Amniotic epithelial cell (primary cell): ENCODE data around the gene ZNF526.

Experiments
- DNase-seq: peaks from one replicate; pipeline ENCODE4 v3.0.0-alpha.2; 2010; ENCODE audit warnings: low read depth

Gene ZNF526, protein sequence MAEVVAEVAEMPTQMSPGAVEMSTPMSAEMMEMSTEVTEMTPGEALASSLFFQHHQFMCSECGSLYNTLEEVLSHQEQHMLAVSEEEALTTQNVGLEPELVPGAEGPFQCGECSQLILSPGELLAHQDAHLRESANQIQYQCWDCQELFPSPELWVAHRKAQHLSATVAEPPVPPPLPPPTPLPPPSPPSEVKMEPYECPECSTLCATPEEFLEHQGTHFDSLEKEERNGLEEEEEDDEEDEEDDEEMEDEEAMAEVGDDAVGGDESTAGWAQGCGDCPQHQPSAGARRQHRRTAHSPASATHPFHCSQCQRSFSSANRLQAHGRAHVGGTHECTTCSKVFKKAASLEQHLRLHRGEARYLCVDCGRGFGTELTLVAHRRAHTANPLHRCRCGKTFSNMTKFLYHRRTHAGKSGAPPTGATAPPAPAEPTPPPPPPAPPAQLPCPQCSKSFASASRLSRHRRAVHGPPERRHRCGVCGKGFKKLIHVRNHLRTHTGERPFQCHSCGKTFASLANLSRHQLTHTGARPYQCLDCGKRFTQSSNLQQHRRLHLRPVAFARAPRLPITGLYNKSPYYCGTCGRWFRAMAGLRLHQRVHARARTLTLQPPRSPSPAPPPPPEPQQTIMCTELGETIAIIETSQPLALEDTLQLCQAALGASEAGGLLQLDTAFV

DNA sequence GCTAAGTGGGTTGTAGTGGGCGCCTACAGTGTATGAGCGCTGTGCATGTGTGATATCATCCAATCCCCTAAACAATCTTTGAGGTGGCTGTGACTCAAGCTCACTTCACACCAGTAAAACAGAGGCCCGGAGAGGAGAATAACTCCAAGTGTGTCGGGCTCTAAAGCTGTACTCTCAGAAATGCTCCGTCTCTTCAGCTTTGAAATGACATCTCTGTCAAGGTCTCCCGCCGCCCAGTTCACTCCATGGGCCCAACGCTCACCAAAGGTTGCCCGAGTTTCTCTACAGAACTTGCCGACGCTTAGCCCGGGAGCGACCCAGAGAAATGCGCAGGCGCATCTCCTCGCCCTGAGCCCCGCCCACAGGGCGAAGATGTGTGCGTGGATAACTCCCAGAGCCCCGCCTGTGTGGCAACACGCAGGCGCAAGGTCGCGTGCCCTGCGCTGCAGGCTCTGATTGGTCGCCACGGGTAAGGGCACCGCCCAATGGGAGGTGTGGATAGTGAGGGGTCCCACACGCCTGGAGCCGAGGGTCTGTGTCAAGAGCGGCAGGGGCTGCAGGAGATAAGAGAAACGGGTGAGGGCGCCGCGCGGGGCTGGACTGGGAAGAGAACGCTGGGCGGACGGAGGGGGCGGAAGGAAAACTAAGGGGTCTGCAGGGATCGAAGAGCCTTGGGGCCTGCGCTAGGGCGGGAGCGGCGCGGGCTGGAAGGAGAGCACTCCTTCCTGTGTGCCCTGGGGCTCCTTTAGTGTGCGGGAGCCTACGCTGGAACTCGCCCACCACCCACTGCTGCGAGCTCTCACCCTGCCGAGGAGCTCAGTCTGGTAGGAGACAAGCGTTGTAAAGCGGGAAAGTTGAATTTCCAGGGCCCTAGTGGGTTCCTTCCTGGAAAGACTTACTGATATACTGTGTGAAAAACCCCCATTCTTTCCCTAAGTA, at the start of gene ZNF526:
TSS of gene ZNF526 (plus strand) at position 501 of the 939 bp plus-strand sequence. CDS start 4,092 bp downstream, outside the sequence.
- peak; percentile 94 for DNase-seq

DNA sequence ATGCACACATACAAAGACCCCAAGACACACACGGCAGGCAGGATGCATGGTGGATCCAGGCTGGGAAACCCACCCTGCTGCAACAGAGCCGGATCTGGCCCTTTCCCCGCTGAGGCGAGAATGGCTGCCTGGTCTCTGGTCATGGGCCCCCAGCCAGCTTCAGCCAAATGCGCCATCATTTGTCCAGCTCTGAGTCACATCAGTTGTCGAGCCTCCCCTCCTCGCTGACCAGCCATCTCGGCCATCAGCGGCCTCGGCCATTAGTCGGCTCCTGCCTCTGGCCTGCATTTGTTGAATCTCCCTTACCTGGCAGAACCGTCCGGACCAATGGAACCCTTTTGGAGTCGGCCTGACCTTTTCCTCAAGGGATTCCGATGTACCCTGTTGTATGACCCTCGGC, 49.4 kb upstream of the ZNF526 start:
- no peak for DNase-seq

DNA sequence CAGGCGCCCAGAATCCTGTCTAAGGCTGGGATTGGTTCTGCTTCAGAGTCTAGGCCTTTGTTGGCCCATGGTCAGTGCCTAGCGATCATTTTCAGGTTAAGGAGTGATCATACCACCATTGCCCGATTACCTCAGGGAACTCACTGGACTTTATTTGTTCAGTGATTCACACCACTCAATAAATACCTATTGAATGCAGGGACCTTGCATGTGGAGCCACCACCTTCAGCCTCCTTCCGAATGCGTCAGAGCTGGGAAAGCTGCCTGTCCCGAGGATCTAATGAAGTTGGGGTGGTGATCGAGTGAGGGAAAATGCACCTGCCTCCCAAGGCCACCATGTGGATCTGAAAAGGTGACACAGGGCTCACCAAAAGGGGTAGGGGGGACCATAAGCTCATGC, 47.9 kb upstream of the ZNF526 start:
- DNase-seq = no peak

DNA sequence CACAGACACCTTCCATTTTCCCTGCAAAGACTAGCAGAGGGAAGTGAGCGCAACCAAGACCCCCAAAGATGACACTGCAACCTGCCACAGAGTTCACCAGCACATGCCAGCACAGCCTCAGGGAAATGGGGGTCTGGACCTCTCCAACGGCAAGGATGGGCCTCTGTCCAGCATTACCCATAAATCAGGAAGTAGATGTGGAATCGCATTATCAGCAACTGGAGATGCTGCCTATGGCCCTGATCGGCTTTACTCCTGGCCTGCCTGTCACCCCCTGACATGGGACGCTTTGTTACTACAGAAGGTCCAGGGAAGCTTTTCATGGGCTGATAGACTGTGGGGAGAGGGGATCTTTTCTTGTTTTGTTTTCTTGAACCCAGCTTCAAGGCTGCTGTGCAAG, 46.4 kb upstream of the ZNF526 start:
- DNase-seq = no peak

DNA sequence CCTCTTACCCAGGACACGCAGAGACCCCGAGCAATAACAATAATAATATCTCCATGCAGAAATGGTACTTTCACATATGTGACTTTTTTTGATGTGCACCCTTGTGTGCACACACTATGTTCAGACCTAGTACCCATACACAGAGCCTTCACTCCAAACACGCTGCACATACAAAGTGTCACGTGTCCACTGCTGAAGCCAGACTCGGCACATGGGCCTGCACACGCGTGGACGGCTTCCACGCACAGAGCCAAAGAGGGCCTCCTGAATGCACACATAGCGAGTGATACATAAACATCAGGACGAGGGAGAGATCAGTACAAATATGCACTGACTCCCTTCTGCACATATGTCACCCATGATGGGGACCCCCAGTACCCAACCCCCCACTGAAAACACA, 45.9 kb upstream of the ZNF526 start:
- no peak for DNase-seq

DNA sequence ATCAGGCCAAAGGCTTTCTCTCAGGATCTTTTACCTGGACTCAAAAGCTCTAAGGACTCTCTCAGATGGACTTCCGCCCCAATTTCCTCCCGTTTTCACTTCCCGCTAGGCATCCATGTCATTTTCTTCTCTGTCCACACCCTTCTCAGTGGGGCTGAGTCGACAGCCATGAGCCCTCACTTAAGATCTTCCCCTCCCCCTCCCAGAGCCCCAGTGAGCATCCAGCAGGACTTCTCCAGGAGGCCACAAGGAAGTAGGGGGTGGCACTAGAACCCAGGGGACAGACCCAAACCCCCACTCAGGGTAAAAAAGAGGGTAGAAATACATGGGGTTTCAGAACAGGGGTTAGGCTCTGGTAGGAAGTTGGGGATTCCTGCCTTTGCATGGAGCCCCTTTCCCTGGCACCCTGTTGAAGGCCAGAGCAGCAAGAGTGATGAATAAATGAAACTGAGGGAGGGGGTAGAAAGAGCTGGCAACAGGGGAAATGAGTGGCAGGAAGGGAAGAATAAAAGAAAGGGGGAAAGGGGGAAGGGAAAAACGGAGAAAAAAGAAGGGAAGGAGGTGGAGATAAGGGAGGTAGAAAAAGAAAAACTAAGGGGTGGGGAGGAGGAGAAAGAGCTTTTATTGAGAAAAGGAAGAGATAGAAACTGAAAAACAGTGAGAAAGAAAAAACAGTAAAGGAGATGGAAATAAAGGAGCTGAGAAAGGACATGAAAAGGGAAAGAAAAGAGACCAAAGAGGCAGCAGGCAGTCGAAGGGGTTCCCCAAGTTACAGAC, 45.0 kb upstream of the ZNF526 start:
- DNase-seq = no peak

DNA sequence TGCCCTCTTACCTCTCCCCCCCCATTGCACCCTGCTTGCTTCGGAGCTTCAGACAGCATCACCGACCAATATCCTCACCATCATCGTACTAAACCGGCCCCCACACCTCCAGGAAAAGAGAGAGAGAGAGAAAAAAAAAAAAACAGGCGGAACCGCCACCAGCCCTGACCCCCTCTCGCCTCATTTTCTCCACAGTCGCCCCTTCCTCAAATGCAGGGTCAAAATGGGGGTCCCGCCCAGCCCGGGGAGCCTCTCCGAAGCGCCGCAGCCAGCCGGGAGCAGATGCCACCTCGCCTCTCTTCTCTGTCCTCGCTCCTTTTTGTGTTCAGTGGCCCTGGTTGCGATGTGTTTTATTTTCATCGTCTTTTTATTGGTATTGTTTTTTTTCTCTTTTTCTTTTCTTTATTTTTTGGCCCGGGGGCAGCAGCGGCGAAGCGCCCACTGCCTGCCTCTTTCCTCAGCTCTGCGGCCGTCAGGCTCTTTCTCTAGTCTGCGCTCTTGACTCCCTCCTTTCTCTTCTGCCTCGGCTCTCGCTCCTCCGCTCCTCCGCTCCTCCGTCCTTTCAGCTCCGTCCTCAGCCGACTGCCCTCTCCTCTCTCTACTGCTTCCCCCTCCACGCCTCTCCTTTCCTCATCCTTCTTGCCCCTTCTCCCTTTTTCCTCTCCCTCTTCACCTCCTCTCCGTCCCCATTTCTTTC, 44.0 kb upstream of the ZNF526 start:
- peak; percentile 14 for DNase-seq

DNA sequence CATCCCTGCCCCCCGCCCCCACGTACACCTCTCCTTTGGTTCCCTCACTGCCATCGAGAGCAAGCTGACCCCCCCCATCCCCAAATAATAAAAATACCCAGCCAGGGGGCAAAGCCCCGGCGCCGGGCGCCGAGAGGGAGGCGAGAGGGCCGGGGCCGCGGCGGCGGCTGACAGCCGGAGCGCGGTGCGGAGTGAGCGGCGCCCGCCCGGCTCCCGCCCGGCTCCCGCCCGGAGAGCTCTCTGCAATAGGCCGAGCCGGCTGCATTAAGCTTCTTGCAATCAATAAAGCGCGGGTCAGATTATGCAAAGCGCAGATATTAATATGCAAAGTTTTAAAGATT, 43.5 kb upstream of the ZNF526 start:
- no peak for DNase-seq

DNA sequence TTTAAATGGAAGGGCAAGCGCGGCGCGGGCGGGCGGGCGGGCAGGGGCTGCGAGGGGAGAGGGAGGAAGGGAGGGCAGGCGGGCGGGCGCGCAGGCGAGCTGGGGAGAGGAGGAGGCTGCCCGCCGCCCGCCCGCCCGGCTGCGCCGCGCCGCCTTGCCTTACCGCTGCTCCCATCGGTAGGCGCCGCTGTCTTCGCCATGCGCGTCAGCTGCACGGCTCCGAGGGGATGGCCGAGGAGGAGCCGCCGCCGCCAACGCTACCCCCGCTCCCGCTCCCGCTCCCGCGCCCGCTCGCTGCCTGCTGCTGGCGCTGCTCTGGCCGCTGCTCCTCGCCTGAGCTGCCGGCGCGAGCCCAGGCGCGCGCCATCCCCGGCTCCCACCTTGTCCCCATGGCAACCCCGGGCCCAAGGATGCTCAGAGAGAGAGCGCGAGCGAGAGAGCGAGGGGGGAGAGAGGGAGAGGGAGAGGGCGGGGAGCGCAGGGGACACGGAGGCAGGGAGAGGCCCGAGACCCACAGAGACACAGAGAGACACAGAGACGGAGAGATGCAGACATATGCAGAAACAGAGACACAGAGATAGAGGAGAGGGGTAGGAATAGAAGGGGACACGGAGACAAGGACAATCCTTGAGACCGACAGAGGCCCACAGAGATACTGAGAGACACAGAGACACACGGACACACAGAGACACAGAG, 43.0 kb upstream of the ZNF526 start:
- DNase-seq = peak; percentile 64

DNA sequence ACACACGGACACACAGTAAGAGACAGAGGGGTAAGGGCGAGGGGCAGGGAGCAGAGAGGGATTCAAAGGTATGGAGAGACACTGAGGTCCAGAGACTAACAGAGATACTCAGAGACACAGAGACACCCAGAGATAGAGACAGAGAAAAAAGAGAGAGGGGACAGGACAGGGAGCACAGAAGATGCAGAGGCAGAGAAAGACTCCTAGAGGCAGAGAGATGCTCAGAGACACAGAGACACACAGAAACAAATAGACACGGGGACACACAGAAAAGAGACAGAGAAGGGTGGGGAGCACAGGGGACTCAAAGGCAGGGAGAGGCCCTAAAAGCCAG, 42.5 kb upstream of the ZNF526 start:
- no peak for DNase-seq

DNA sequence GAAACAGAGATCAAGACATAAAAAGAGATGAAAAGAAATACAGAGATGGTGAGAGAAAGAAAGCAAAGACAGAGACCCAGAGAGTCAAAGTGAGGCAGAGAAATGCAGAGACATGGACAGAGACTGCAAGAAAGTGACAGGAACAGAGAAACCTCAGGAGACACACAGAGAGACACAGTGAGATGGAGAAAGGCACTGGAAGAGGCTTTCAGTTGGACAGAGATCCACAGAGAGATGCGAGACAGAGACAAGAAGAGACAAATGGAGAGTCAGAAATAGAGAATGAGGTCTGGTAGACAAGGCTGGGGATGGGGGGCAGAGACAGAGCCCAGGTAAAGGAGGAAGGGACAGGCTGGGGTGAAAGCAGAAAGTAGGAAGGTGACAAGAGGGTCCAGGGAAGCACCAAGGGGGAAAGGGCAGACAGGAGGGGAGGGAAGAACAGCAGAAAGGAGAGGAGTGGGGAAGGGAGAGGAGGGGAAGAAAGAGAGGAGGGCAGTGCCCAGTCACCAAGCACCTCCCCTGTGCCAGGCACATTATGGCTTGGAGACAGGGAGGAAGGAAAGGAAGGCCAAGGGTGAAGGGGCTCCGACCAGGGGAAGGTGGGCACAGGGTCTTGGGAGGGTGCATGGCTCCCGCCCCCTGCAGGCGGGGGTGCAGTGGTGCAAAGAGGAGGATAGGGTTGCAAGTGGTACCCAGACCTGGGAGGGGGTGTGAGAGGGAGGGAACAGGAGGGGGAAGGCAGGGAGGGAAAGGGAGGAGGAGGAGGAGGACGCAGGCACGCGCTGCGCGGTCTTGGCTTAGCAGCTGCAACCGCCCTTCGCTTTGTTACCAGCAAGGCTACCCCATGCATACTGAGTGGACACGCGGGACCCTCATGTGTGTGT, 41.1 kb upstream of the ZNF526 start:
- DNase-seq = no peak

DNA sequence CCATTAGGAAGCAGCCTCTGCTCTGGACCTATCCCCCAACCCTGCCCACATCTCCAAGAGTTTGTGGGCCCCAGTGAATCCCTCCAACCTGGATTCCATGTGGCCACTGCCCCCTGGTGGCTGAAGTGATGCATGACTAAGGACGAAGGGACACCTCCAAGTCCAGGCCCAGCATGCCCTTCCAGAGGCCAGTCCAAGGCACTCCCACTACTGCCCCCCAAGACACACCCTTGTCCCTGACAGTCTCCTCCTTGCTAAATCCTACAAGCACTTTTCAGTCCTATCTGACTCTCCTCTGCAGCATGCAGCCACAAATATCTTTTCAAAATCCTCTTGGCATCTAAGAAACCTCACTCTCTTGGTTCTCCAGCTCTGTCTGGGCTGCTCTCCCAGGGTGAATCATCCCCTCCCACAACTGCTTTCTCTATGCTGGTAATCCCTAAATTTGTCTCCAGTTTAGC, 35.7 kb upstream of the ZNF526 start:
- peak; percentile 84 for DNase-seq

DNA sequence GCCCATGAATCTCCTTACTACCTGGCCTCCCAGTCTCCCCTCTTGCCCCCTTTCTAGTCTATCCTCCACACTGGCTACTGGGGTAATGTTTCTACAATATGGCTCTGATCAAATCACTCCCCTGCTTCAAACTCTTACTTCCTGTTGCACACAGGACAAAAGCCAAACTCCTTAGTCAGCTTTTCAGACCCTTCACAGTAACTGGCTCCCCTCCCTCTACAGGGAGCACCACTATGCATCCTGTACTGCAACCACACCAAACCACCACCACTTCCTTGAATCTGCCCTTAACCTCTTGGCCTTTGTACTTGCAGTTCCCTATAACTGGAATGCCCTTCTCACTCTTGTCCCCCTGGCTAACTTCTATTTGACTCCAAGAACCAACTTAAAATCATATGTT, 34.8 kb upstream of the ZNF526 start:
- DNase-seq = no peak

DNA sequence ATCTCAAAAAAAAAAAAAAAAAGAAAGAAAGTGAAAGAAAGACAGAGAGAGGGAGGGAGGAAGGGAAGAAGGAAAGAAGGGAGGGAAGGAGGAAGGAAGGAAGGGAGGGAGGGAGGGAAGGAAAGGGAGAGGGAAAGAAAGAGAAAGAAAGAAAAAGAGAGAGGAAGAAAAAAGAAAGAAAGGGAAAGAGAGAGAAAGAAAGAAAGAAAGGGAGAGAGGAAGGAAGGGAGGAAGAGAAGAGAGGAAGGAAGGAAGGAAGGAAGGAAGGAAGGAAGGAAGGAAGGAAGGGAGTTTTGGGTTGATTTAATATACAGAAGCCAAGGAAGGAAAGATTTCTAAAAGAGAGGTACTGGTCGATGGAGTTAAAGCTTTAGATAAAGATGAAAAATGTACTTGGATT, 31.4 kb upstream of the ZNF526 start:
- no peak for DNase-seq

DNA sequence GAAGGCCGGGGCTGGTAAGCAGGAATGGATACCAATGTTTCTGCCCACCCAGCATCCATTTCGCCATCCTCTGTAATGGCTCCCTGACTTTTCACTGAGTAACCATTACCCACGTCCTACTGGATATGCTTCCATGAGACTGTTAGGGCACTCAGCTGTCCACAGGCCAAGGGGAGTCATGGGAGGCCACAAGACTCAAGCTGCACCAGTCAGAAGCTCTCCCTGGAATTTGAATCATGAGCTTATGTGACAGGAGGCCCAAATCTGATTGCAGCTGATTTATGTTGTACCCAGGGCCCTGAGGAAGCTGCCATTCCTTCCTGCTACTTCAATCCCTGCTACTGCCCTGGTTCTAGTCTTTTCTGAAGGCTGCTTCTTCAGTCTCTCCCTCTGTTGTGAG, 31.0 kb upstream of the ZNF526 start:
- peak; percentile 55 for DNase-seq

DNA sequence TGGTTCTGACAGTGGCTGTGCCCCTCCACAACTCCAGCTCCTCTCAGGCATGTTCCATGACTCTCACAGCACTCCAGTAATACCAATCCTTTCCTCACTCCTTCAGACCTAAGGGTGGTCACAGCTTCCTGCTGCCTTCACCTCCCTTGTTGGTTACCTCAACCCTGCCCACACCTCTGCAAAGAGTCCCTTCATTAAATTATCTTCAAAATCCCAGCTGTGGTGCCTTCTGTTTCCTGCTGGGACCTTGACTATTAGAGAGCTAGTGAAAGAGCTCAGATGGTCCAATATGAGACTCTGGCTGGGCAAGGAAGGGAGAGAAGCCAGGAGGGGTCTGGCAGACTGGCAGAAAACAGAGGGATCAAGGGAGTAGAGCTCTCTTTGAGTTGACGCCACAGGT, 28.8 kb upstream of the ZNF526 start:
- no peak for DNase-seq

DNA sequence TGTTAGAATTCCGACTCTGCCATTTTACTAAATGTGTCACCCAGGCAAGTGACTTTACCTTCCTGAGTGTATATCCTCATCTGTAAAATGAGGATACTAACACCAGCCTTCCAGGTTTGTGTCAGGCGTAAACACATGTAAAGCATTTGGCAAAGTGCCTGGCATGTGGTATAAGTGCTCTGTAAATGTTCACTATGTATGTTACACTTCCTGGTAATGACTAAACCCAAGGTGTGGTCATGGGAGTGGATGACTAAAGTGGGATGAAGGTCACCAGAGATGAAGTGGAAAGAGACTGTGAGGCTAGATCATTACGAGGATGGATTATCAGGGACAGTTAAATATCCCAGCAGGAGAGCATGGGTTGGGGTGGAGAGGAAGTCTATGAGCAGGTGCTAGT, 28.3 kb upstream of the ZNF526 start:
- peak; percentile 67 for DNase-seq

DNA sequence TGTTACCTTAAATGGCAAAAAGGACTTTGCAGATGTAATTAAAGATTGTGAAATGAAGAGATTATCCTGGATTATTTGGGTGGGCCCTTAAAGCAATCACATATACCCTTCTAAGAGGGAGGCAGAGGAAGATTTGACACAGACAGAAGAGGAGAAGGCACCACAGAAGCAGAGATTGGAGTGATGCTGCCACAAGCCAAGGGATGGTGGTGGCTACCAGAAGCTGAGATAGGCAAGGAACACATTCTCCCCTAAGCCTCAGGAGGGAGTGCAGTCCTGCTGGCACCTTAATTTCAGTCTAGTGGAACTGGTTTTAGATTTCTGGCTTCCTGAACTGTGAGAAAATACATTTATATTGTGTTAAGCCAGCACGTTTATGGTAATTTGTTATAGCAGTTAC, 26.8 kb upstream of the ZNF526 start:
- DNase-seq = no peak

DNA sequence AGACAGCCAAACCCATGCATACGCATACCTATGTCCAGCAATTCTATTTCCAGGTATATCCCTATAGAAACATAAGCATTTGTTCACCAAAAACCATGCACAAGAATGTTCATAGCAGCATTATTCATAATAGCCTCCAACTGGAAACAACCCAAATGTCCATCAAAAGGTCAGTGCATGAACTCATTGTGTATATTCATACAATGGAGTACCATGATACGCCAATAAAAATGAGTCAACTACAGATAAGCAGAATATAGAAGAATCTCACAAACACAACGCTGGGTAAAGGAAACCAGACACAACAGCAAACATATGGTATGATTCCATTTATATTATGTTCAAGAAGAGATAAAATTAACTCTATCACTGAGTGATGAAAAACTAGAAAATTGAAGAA, 26.4 kb upstream of the ZNF526 start:
- peak; percentile 69 for DNase-seq
